Activated T-cell treated with anti-CD3 and anti-CD28 coated beads, Interleukin-2, amount 50 U/mL, for 1 hour (primary cell): Measurements from ENCODE around the gene BMX.

Source experiments
- DNase-seq: peaks from one replicate; pipeline ENCODE4 v3.0.0-alpha.2; 2020

The BMX gene

DNA sequence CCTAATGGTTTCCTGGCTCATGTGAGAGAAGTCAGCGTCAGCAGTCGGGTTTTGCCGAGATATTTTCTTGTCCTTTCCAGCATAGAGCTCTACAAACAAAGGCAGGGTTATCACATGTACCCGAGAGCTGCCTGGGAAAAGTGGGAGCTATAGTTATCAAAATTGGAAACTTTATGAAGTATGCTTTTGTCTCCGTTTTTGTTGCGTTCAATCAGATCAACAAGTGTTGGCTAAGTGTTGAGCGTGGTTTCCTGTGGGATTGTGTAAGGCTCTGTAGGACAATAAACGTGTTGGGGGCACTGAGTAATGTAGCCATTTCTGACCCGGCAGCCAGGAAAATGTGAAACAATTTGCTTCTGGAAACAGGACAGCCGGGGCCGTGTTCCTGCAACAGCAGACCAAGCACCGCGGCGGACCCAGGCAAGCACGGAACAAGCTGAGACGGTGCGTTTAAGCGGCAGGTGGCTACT is at the start of gene BMX:
BMX (plus strand) TSS at position 311 of the 470 bp plus-strand sequence. CDS start 7,547 bp downstream, outside the sequence.
- DNase-seq, result no peak

- DNase-seq, result no peak
These were observed 48.7 kb upstream of the BMX start for GRCh38 chrX:15451913-15452312.

DNA sequence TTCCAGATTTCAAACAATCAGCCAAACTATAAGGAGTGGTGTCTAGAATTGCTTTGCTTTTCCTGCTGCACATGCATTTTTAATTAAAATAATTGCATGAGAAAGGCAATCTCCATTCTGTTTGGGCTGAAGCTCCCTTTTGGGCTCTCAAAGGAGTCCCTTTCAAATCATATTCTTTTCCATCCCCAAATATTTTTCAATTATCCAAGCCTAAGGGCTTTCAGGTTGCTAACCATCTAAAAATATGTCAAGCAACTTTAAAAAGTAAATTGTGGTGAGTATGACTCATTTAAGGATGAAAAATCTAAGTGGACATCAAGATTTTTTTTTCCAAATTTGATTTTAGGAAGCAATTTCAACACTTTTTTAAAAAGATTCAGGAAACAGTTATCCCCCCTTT is 35.9 kb upstream of the BMX start:
- no peak for DNase-seq

- no peak for DNase-seq
These were observed 35.3 kb upstream of the BMX start for GRCh38 chrX:15465347-15465746.

DNA sequence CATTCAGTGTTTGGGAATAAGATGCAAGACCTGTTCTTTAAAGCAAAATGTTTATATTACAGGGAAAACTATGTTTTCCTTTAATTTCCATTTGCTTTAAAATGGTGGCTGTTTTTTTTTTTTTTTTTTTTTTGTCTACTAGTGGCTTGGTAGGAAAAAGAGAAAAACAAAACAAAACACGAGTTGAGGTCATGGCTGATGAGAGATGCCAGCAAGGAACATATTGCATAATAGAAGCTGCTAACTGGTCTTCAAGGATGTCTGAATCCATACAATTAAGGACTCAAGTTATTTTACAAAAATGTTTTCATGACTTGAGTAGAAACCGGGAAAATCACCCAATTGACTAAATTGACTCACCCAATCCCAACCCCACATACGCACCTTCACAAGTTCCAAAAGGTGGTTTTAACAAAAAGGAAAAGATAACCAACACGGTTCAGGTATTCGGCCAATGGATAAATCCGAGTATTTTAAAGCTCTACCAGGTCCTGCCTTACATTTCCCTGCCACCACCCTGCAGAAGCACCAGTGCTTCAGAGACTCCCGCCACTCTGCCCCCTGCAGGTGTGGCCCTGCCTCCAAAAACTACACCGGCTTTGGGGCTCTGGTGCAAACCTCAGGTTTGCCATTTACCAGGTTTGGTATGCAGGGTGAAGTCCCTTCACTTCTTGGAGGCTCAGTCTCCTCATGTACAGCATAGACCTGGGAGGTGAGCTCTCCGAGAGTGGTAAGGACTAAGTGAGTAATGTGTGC is 34.5 kb upstream of the BMX start:
- no peak for DNase-seq

- no peak for DNase-seq
These were observed 32.6 kb upstream of the BMX start for GRCh38 chrX:15468036-15468435.

DNA sequence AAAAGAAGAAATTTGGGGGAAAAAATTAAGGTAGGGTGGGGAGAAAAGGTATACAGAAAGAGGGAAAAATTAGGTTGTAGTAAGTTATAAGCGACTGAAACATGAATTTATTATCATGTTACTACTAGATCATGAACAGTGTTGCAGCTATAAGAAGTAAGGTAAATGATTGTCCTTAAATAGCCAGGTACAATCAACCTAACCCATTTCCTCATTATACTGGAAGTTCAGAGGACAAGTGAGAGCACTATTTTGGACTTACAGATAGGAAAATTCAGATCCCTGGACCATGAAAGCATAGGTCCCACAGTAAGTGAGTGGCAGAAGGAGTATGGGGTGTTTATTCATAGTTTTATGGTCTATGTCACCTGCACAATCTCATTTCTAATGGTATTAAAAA is 31.0 kb upstream of the BMX start:
- DNase-seq, result no peak

GRCh38 chrX:15471028-15471427 is 29.6 kb upstream of the BMX start:
- DNase-seq, result peak; percentile 50

- DNase-seq, result no peak
These were observed 28.1 kb upstream of the BMX start for GRCh38 chrX:15472531-15472930.

DNA sequence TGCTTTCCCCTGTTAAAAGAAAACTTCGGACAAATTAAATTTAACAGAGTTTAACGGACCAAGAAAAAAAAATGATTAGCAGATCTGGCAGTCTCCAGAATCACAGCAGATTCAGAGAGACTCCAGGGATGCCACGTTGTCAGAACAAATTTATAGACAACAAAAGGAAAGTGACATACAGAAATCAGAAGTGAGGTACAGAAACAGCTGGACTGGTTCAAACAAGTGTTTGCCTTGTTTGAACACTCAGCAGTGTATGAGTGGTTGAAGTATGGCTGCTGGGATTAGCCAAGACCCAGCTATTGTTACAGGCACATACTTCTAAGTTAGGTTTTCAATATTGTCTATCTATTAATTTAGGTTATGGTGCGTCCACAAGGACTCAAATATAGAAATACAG is 26.6 kb upstream of the BMX start:
- no peak for DNase-seq

GRCh38 chrX:15475021-15475420 is 25.6 kb upstream of the BMX start:
- DNase-seq, result no peak

DNA sequence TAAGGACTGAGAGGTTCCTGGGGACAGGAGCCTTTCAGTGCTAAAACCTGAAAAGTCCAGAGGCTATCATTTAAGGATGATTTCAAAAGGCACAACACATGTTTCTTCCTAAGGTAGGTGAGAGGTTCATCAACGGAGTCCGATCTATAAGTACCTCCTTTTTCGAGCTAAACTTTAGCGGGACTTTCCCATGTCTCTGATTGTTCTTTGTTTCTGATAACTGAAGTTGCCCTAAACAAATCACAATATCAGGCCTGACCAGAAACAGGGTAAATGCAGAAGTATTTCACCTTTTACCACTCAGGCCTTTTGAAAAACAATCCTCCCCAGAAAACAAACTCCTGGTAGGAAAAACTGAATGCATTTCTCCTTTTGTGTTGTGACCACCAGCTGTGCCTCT is 25.1 kb upstream of the BMX start:
- DNase-seq, result no peak

DNA sequence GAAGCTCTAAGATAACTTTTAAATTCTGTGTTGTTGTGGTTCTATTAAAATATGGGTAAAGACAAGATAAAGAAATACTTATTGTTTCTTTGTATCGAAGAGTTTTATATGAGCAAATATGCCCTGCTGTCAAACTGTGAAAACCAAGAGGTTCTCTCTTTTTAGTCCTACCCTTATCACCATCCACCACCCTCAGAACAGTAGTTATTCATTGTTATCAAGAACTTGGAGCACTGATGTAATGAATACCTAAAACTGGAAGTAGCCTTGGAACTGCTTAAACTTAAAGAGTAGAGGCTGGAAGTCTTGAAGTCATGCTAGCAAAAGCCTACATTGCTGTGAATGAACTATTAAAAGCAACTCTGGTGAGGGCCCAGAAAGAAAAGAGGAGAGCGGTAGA is 16.7 kb upstream of the BMX start:
- no peak for DNase-seq

DNA sequence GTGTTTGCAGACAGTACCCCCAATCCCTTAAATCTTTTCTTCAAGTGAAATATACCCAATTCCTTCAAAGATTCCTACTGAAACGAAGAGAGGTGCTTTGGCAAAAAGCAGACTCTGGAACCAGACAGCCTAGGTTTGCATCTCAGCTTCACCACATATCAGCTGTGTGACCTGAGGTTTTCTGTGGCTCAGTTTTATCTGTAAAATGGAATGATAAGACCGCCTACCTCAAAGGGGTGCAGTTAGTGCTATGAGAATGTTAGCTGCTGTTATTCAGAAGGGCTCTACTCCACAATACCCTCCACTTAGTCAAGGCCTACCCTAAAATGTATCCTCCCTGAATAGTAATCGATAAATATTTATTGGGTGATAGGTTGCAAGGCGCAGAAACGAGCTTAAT is 8.1 kb upstream of the BMX start:
- DNase-seq, result no peak

DNA sequence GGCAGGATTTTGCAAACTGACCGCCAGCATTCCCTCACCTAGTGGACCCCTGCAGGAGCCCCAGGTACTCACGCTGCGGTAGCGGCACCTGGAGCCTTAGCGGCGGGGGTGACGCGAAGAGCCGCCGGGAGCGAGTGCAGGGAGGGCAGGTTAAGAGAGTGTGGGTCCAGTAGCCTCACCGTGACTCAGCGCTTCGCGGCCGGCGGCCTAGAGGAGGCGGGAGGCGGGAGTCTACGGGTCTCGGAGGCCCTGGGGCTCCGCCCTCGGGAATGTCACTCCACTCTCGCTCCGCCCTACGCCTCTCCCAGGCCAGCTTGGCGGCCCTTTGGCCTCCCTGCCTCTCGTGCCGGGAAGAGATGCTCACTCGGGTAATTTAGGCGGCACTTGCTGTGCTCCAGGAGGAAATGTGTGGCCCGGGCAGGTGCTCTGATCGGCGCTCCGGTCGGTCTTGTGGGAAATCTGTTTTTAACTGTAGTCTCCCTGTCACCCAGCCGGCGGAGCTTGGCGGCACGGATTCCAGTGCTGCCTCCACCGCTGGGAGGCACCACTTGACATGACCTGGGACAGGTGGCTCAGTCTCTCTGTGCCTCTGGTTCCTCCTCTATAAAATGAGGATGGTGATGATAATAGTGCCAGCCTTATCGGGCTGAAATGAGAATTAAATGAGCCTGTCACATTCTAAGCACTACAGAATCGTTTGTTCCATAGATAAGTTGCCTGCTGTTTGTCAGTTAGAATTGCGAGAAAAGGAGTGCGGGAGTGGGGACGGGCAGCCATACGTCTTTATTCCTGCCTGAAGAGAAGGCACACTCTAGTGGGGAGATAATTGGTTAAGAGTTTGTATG is 7.3 kb upstream of the BMX start, which contains the start of gene PIR:
PIR (minus strand) TSS at position 216 of the 845 bp plus-strand sequence. CDS start 2,076 bp downstream, outside the sequence.
- DNase-seq, result peak; percentile 46

- no peak for DNase-seq
These were observed 4.8 kb upstream of the BMX start for GRCh38 chrX:15495801-15496200.

DNA sequence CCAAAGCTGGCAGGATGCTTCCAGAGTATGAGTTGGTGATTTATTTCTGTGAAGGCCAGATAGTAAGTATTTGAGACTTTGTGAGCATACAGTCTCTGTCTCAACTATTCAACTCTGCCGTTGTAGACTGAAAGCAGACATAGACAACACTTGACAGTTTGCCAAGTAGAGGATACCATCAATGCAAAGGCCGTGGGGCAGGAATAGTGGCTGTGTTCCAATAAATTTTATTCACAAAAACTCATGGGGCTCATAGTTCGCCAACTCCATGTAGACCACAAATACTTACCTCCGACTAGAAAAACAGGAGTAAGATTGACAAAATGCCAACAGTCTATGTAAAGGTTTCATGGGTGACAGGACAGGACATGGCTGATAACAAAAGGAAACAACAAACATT is 3.8 kb upstream of the BMX start:
- no peak for DNase-seq

DNA sequence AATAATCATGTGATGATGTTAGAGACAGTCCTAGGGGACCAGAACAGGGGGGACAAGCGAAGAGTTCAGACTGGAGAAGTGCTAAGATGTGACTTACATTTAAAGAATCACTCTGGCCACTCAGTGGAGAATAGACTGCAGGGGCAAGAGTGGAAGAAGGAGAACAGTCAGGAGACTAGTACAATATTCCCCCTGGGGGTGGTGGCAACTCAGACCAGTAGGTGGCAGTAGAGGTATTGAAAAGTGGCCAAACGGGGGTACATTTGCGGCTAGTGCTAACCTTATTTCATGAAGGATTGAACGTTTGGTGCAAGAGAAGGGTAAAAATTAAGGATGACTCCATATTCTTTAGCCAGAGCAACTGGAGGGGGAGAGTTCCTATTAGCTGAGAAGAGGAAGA is 2.7 kb upstream of the BMX start:
- DNase-seq, result peak; percentile 48

DNA sequence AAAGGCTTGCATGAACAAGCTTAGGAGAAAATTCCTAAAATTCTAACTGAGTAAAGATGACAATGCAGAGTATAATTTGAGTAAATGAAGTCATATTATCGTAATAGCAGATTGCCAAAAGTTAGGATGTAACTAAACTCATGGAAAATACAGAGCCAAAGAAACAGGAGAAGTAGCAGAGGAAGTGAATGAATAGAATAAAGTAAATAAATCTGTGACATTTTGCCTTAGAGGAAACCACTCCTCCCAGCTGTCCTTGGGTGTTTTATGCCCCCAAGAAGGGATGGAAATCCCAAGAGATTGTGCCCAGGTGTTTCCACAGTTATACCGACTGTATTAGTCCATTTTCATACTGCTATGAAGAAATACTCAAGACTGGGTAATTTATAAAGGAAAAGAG is 1.9 kb upstream of the BMX start:
- DNase-seq, result no peak

GRCh38 chrX:15499976-15500375 is 631 bp upstream of the BMX start:
- DNase-seq, result no peak

DNA sequence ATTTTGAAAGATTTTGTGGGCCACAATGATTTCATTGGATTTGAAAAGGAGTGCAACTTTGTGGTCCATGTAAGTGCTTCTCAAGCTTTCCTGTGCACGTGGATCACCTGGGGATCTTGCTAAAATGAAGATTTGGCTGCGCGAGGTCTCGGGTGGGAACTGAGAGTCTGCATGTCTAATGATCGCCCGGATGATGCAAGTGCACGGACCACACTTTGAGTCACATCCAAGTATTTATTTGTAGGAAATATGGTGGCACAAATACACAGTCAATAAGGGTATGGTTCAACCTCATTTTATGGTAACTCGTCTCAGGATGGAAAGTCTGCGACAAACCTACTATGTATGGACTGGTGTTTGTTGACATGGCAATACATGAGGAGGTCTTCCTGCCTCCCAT is 899 bp downstream of the BMX start:
- no peak for DNase-seq

GRCh38 chrX:15504661-15505060 is 4.1 kb downstream of the BMX start:
- no peak for DNase-seq

DNA sequence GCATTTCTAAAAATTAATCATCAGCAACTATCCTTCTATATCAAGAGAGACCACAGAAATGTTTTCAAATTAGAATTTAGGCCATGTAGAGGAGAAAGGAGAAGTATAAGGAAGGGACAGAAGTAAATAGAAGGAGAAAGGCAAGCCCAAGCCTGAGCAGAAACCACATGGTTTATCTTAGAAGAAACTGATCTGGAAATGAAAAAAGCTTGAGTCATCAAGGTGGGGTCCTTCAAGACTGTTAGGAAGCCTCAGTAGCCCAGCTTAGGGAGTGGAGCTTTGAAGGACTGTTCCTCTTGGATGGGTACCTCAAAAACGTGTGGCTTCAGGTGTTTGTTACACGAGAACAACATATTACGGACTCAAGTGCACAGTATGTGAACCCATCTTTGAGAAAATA is 4.5 kb downstream of the BMX start:
- DNase-seq, result no peak

DNA sequence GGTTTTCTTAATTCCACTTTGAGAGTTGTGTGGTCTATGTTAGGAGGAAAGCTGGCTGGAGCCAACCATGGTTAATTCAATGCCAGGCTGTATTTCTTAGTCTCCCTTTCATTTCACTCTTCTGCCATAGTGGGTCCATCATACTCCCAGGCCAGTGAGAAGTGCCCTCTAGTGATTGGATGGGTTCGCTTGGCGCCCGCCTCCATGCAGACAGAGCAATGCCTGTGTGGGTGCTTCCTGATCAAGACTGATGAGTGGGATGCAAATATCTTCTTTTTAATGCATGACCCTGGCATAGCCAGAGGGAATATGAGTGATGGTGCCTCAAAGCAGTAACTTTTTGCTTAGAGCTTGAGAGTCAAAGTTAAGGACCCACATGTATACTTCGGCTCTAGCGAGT is 6.4 kb downstream of the BMX start:
- DNase-seq, result no peak
